ENCODE measurements around the gene HEMGN.

The HEMGN gene

GRCh38 chr9:97891736-97892135 is 46.2 kb downstream of the HEMGN start:
- DNase-seq, result no peak

- peak; percentile 73 for DNase-seq
These were observed 47.8 kb downstream of the HEMGN start for GRCh38 chr9:97889941-97890887.

GRCh38 chr9:97880336-97880735 is 57.6 kb downstream of the HEMGN start:
- DNase-seq, result no peak

Data from activated CD4-positive, alpha-beta T cell treated with anti-CD3 and anti-CD28 coated beads, Interleukin-2, amount 50 U/mL, for 1 hour (primary cell).